ENCODE data around the gene ZDHHC3.

GRCh38 chr3:44903314-44903713 lies 72.7 kb downstream of the ZDHHC3 start:
- TF ChIP-seq POLR2A (IDR thresholded peaks at IDR 0.05) (no peak), CTCF (IDR thresholded peaks at IDR 0.05) (no peak), EP300 (IDR thresholded peaks at IDR 0.05) (no peak)
